Sciatic nerve (tissue), 2 donors: ENCODE measurements around the gene RNU4-1. TPM values are rescaled to one million over a fixed set of nuclear protein-coding genes. Genes with fewer than 3 reads are reported as not detected.

Source experiments
- ATAC-seq: fragments of 200-7000 bp; cut with Tn5 transposase; one replicate; pipeline ENCODE4 v1.9.1; 2020; ENCODE audit warnings: mild to moderate bottlenecking, moderate library complexity
- DNase-seq: peaks from one replicate; pipeline ENCODE4 v3.0.0-alpha.2; 2020; ENCODE audit warnings: low spot score
- intact Hi-C: fragments of 100-400 bp; cut with DNase I; formaldehyde crosslinking; loops from one replicate; pipeline ENCODE4 v1.14.2; 2022
- total RNA-seq: library from RNA; stranded (reverse); fragmentation: NEBNext Ultra II Directional; extraction: Animal tissue kit (Norgen Biotek cat#: 25700); gene quantifications from one replicate; pipeline ENCODE4 v1.2.1, GENCODE V29; 2021
- donor health status: DM: no; HTN: no; CAD: no.
- donor health status: DM: no; HTN: no; CAD: no.

The RNU4-1 gene
- total RNA-seq, 1 donor from 2014 or later, result 1,748 TPM

DNA sequence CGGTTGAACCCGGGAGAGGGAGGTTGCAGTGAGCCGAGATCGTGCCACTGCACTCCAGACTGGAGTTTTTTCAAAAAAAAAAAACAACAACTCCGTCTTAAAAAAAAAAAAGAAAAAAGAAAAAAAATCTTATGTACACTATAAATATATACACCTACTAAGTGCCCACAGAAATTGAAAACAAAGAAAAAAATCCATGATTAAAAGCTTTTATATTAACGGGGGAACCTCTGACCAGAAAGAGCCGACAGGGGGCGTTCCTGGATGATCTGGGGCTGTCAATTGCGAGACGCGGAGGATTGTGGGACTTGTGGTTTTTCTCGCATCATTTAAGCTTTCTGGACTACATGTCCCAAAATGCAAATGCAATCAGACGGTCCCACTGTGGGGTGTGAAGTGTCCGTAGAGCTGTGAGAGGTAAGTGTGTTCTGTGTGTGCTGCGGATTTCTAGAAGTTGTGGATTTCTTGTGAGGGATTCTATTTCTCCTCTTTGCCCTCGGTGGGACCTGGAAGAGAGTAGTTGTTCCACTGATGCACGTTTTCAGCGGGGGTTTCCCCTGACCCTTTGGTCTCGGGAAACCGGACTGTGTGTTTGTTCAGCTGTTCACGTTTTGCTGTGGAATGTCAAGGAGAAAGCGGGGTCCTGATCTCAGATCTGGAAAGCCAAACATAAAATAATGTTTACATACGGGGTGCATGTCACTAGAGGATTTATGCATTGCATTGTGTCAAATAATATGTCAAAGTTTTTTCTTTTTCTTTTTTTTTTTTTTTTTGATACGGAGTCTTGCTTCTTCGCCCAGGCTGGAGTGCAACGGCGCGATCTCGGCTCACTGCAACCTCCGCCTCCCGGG is 9.2 kb upstream of the RNU4-1 start, which contains the start of gene SIRT4:
Gene SIRT4 (plus strand): TSS at position 360 of the 854 bp plus-strand sequence. CDS start 1,241 bp downstream, outside the sequence.
- ATAC-seq (peak; percentile 98), DNase-seq (peak; percentile 92)
- intact Hi-C loops, result no loop called here

DNA sequence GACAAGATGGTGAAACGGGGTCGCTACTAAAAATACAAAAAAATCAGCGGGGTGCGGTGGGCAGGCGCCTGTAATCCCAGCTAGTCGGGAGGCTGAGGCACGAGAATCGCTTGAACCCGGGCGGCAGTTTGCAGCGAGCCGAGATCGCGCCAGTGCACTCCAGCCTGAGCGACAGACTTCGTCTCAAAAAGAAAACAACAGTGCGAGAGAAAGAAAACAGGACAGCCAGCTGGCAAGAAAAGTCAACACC is 701 bp downstream of the RNU4-1 start:
- intact Hi-C loops, result no loop called here
- DNase-seq (no peak), ATAC-seq (no peak)

DNA sequence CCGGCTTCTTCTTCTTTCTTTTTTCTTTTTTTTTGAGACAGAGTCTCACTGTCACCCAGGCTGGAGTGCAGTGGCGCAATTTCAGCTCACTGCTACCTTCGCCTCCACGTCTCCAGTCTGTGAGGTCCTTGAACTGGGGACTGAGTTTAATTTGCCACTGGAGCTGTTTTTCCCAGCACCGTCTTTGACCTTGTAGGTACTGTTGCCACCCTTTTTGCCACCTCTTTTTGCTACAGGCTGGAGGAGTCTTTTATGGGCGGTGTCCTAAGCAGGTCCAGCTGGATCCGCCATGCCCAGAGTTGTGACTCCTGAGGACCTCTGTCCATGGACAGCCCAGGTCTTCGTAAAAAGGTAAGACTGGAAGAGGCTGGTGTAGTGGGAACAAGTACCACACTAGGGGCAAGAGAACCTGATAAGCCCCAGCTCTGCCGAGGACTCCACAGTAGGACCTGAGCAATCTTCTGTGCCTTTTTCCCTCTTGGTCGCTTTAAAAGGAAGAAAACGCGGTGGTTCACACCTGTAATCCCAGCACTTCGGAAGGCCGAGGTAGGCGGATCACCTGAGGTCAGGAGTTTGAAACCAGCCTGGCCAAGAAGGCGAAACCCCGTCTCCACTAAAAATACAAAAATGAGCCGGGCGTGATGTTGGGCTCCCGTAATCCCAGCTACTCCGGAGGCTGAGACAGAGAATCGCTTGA is 2.3 kb downstream of the RNU4-1 start:
- intact Hi-C loops, result no loop called here
- DNase-seq (no peak), ATAC-seq (peak; percentile 0)

DNA sequence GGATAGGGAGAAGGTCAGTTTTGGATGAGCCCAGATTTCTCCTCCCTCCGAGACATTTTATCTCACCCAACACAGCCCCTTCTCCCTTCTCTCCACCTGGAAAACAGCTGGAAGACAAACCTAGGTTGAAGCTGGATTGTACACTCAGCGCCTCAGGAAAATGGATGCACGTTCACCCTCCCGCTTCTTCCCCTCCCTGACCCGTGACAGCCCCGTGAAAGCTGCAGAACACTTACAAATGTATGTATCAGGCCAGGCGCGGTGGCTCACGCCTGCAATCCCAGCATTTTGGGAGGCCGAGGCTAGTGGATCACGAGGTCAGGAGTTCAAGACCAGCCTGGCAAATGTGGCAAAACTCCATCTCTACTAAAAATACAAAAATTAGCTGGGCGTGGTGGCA is 5.5 kb downstream of the RNU4-1 start:
- no peak for ATAC-seq
- no peak for DNase-seq
- intact Hi-C loops, result no loop called here

DNA sequence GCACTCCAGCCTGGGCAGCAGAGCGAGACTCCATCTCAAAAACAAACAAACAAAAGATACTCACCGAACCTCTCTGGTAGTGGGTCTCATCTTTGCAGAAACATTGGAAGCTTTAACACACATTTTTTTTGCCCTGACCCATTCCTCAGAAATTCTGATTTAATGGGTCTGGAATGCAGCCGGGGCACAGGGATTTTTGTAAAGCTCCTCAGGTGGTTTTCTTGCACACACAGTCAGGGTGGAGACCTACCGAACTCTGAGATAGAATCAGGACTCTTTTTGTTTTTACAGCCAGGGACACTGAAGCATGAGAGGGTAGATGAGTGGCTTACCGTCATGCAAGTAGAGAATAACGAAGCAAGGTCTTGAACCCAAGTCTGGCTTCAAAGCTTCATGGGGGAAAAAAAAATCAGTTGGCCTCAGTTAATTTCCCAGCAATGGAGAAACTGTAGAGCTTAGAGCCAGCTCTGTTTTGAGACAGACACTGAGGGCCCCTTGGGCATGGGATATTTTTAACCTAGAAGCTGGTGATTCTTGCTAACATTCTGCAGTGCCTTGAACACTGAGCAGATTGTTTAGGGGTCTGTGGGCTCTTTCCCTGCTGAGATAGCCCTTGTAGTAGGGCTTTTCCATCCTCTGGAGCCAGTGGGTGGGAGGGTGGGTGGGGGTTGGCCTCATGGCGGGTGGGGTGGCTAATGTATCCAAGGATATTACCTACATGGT is 6.1 kb downstream of the RNU4-1 start:
- no peak for DNase-seq
- no peak for ATAC-seq
- intact Hi-C loops, result no loop called here

DNA sequence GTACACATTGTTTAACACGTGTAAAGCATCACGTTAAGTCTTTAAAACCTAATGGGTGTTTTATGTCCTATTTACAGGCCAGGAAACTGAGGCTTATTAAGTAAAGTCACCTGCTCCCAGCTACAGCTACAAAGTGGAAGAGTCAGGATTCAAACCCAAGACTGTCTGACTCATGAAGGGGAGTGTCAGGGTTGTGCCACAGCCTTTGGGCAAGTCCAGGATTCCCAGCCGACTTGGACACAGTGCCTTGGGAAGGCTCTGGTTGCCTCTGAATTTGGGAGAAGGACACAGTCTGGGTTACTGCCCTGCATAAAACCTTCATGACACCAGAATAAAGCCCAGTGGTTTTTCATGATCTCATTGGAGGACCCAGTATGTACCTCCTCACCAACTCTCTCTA is 8.7 kb downstream of the RNU4-1 start:
- ATAC-seq, result no peak
- intact Hi-C loops, result no loop called here
- no peak for DNase-seq

DNA sequence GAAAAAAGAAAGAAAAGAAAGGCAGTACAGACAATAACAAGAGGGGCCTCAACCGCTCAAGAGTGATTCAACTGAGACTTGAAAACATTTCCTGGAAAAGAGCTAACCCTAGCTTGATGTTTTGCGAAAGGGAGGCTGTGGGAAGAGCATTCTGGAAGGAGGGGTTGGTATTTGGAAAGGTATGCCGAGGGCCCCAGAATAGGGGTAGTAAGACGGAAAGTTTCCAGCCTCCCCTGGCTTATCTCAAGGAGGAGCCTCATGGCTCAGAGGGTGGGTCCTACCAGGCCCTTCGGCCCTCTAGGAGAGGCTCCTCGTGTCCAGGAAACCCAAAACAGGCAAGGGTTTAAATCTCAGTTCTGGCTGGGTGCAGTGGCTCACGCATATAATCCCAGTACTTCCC is 9.7 kb downstream of the RNU4-1 start:
- ATAC-seq (no peak), DNase-seq (no peak)
- intact Hi-C loops, result no loop called here

DNA sequence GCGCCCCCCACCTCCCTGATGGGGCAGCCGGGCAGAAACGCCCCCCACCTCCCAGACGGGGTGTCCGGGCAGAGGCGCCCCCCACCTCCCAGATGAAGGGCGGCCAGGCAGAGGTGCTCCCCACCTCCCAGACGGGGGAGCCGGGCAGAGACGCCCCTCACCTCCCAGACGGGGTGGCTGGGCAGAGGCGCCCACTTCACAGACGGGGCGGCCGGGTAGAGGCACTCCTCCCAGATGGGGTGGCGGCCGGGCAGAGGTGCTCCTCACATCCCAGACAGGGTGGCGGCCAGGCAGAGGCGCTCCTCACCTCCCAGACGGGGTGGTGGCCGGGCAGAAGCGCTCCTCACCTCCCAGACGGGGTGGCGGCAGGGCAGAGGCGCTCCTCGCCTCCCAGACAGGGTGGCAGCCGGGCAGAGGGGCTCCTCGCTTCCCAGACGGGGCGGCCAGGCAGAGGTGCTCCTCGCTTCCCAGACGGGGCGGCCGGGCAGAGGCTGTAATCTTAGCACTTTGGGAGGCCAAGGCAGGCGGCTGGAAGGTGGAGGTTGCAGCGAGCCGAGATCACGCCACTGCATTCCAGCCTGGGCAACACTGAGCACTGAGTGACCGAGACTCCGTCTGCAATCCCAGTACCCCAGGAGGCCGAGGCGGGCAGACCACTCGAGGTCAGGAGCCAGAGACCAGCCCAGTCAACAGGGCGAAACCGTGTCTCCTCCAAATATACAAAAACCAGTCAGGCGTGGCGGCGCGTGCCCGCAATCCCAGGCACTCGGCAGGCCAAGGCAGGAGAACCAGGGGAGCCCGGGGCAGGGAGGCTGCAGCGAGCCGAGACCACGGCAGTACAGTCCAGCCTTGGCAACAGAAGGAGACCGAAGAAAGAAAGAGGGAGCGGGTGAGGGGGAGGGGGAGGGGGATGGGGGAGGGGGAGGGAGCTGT is 14.6 kb downstream of the RNU4-1 start:
- no peak for ATAC-seq
- intact Hi-C loops, result no loop called here
- DNase-seq, result no peak

DNA sequence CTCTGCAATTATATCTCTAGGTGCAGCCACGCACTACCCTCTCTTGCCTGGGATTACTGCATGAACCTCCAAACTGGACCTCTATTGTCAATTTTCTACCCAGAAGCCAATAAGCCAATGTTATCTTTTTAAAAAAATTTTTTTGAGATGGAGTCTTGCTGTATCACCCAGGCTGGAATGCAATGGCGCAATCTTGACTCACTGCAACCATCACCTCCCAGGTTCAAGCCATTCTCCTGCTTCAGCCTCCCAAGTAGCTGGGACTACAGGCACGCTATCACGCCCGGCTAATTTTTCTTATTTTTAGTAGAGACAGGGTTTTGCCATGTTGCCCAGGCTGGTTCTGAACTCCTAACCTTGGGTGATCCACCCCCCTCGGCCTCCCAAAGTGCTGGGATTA is 16.3 kb downstream of the RNU4-1 start:
- intact Hi-C loops, result no loop called here
- DNase-seq, result no peak
- no peak for ATAC-seq

DNA sequence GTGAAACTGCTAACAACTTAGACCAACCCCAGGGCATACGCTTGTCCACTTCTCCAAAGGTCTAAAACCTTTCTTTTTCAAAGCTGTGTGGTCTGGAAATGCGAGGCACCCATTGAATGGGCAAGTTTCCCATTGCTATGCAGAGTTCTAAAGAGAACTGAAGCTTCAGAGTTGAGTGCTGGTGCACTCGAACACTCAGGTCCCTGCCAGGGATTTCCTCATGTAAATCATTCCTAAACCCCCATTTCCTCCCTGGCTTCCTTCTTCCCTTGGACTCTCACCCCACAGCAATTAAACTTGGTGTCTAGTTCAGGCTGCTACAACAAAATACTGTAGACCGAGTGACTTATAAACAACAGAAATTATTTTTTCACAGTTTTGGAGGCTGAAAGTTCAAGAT is 25.3 kb downstream of the RNU4-1 start:
- DNase-seq (no peak), ATAC-seq (no peak)
- intact Hi-C loops, result loop anchor here (5.0 kb wide), 1 partner anchor 40 kb away; no protein-coding TSS in a partner anchor

DNA sequence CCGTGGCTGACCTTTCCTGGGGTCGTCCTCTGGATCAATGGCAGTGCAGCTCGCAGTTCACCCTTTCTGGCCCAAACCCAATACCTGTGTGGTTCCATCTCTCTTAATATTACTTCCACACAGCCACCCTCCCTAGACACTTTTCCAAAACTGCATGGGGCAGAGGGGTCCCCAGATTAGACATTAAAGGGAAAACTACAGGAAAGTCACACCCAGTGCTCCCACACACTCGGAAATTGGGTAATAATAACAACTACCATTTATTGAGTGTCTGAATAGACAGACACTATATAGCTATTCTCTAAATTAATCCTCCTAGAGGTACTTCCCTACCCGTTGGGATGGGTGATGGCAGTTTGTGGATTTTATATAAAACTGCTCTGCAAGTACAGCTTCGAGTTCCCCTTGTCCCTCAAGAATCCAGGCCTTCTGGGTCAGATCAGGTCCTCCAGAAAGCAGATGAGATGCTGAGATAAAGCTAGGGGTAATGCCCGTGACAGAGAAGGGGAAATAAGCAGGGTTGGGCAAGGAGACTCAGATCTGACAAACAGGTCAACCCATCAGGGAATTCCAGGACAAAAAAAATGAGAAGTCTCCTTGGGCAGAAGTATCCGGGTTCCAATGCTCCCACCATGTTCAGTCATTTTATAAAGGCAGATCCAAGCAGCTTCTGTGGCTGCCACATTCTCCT is 26.7 kb downstream of the RNU4-1 start:
- intact Hi-C loops, result loop anchor here (5.0 kb wide), 1 partner anchor 39 kb away; no protein-coding TSS in a partner anchor
- no peak for ATAC-seq
- no peak for DNase-seq

DNA sequence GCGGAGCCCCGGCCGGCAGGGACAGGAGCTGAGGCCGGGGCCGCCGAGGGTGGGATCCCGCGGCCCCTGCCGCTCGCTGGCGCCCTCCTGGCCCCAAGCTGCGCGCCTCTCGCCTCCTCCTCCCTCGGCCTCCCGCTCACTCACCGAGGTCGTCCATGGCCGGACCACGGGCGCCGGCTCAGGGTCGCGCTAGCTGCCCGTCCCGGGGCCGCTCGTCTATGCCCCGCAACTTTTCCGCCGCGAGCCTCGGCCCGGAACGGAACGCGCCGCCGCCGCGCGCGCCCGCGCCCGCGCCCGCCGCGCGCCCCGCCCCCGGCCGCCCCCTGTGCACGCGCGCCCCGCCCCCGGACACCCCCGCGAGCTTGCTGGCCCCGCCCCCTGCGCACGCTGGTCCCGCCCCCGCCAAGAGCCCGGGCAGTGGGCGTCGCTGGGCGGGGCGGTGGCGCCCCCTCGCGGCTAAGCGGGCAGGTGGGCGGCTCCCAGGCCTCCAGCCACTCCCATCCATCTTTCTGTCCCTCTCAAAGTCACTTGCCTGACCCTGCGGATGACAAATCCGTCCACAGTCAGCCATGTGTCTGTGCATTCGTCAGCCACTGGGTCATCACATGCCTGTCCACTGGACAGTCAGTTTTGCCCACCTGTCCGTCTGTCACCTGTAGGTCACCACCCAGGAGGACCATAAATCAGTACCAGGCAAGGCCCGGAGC is 27.4 kb downstream of the RNU4-1 start, which contains the start of gene PXN:
Gene PXN (minus strand): TSS at position 258 of the 707 bp plus-strand sequence. CDS start 101 bp downstream, at position 157.
- ATAC-seq (peak; percentile 75), DNase-seq (peak; percentile 93)
- intact Hi-C loops, result loop anchor here (5.0 kb wide), 1 partner anchor 38 kb away; no protein-coding TSS in a partner anchor

DNA sequence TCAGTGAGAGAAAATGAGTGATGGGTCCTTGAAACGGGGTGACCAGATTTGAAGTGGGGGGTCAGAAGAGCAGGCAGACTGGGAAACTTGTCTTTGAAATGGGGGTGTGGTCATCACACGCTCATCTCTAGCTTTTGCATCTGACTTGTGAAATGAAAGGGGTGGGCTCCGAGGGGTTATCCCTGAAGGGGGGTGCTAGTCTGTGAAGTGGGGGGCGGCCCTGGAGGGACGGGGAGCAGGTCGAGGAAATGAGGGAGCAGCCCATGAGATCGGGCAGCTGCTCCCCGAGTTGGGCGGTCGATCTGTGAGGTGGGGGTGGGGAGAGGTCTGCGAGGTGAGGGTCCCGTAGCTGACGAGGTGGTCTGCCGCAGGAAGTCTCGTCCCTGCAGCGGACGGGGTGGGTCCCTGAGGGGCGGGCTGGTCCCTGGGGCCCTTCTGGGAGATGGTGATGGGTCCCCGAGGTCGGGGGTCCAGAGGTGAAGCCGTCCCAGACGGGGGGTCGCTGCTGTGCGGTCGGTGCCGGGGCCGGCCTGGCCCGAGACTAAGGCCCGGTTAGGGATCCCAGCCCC is 28.0 kb downstream of the RNU4-1 start:
- peak; percentile 70 for DNase-seq
- intact Hi-C loops, result loop anchor here (5.0 kb wide), 1 partner anchor 38 kb away; no protein-coding TSS in a partner anchor

DNA sequence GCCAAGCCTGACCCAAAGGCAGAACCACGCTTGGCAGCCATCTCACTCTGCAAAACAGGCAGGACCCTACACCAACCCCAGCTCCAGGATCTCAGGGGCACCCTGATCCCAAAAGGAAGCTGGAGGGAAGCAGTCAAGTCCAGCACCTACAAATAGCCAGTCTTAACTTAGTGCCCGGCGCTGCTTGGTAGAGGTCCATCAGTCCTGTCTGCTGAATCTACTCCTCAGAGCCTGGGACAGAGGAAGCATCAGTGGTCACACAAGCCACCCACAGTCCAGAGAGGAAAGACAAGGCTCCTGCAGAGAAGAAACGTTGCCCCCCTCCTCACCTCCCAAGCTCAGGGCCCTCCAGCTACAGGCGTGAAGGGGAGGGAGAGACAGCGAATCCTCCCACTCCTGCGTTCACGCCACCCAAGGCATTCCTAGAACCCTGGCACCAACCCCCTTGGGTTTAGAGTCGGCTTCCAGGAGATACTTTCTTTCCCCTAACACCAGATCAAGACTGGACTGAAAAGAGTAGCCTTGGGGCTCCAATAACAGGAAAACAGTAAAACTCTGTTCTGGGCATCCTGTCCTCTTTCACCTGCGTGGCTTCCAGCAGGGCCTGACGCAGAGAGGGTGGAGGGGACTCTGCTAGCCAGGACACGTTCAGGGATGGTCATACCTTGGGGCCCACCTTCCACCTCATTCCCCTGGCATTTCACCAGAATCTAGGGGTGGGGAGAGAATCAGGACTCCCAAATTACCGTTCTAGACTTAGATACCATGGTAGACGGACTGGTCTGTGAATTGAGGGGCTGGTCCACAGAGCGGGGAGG is 28.7 kb downstream of the RNU4-1 start:
- peak; percentile 9 for ATAC-seq
- intact Hi-C loops, result no loop called here

More for the DNA sequence above, 28.0 kb downstream of the RNU4-1 start:
- ATAC-seq, result peak; percentile 2

DNA sequence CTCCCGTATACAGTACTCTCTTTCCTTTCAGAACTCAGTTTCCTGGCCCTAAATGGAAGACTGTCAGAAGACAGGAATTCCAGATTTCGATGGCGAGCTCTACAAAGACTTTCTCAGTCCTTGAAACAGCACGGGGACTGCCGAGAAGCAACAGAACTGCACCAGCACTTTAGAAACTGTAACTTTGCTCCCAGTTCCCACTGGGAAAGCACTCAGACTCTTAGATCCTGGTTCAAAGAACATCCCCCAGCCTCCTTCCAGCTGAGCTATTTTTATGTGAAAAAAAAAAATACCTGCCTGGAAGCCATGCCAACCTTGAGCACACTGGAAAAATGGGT is 29.3 kb downstream of the RNU4-1 start:
- intact Hi-C loops, result no loop called here

More for the DNA sequence above, 28.7 kb downstream of the RNU4-1 start:
- no peak for DNase-seq

More for the DNA sequence above, 29.3 kb downstream of the RNU4-1 start:
- ATAC-seq, result no peak
- DNase-seq, result no peak
